Testis (tissue), 2 donors: Measurements from ENCODE around the gene PTPRCAP.

Experiments used
- CTCF ChIP-seq, 3 experiments: fragments of 450-650 bp in 2 of 3; fragments of 200-600 bp in 1 of 3; sonication (generic) in 1 of 3; IDR thresholded peaks; one replicate each; pipeline ENCODE4 v1.5.1; 2016 to 2019; ENCODE audit warnings: antibody characterized with exemption in 3 of 3, mild to moderate bottlenecking in 2 of 3, moderate library complexity in 1 of 3
- POLR2A ChIP-seq: fragments of 450-650 bp; IDR thresholded peaks from one replicate; pipeline ENCODE4 v1.6.1; 2017; ENCODE audit warnings: antibody characterized with exemption, mild to moderate bottlenecking, moderate library complexity

- no peak for TF ChIP-seq POLR2A
- TF ChIP-seq CTCF (IDR thresholded peaks at IDR 0.05): no peak
Measured at GRCh38 chr11:67404515-67405195, 32.8 kb downstream of the PTPRCAP start.
